GM18951 (cell line): Measurements from ENCODE around the gene BCHE.

Experiments used
- POLR2A ChIP-seq: IDR thresholded peaks from 4 replicates; pipeline ENCODE4 v1.6.1; 2011; ENCODE audit warnings: mild to moderate bottlenecking; ENCODE audit not compliant: insufficient read length, insufficient read depth; ENCODE audit errors: extremely low read depth
- in situ Hi-C: fragments of 300-500 bp; cut with MboI; formaldehyde crosslinking; loops from one replicate; pipeline ENCODE4 v1.12.0; 2022; ENCODE audit warnings: low sequenced_read_pairs, mixed read lengths, inconsistent platforms; ENCODE audit not compliant: unreplicated experiment

BCHE gene

DNA sequence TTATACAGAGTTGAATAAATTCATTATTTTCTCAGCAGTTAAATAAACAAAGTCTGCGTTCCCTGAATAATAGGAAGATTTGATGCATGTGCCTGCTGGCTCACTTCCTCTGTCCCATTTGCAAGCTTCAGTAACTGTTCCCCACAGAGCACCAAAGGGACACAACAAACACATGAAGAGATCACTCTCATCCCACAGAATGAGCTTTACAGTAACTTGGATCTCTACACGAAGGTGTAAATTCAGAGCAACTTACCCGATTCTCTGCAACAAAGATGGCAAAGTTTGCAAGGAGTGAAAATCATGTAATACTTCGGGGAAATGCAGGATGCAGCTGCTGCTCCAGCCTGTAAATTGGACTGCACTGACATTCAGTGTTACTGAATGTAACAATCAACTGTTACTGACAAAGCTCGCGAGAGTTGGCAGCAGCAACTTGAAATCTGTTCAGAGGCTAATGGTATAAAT lies at the start of gene BCHE:
Gene BCHE (minus strand): TSS at position 366 of the 468 bp plus-strand sequence. CDS start 6,390 bp downstream, outside the sequence.
- TF ChIP-seq POLR2A, result no peak
- in situ Hi-C loops, result no loop called here

DNA sequence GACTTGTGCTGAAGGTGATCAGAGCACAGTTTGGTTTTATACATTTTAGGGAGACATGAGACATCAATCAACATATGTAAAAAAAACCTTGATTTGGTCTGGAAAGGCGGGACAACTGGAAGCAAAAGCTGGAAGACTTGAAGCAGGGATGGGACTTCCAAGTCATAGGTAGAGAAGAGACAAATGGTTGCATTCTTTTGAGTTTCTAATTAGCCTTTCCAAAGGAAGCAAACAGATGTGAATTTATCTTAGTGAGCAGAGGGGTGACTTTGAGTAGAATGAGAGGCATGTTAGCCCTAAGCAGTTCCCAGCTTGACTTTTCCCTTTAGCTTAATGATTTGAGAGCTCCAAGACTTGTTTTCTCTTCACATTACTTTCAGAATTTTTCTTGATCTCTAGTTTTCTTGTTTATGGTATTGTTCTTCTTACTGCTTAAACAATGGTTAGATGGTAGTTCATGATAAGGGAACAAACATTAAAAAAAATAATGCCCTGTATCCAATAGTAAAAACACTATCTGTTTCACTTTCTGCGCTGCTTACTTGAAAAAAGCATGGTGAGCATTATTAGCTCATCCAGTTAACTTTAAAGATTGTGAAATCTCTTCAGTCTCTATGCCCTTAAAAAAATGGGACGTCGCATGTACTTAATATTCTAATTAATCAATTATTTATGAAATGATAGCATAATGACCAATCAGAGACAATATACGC lies 48.5 kb upstream of the BCHE start:
- no peak for TF ChIP-seq POLR2A
- in situ Hi-C loops, result no loop called here

DNA sequence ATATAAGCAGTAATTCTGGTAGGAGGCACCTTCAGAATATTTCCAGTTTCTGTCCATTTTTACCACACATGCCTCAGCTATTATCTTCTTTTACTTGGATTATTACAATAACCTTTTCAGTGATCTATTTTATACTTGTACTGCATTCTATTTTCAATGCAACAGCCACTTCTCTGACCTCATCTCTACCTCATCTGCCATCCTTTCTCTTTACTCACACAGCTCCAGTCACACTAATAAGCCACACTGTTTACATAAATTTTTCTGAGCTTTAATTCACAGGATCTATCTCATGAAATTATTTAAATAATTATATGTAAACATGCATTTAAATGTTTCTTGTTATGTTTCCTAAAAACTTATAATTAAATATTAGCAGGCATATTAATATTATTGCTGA lies 47.3 kb upstream of the BCHE start:
- in situ Hi-C loops, result no loop called here
- no peak for TF ChIP-seq POLR2A

DNA sequence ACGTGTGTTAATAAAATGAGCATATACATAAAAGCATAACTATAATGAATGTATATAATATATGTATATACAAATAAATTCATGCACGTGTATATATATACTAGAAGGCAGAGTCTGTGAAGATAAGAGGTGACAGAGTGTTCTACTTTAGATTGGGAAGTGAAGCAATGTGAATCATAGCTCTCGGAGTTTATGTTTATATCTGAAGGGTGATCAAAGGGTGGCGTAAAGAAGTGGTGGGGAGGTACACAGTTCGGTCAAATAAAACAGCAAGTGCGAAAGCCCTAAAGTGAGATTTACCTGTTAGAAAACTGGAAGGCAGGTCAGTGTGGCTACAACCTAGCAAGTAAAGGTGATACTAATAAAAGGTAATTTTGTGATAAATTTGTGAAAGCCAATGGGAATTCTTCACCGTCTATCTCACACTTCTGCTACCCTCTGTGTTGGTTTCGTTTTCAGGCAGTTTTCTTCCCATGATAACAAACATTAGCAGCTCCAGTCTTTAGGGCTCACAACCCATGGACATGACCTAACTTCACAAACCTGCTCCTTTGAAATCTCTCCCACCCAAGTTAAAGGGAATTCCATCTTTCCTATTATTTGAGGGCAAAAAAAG lies 46.7 kb upstream of the BCHE start:
- no peak for TF ChIP-seq POLR2A
- in situ Hi-C loops, result no loop called here

DNA sequence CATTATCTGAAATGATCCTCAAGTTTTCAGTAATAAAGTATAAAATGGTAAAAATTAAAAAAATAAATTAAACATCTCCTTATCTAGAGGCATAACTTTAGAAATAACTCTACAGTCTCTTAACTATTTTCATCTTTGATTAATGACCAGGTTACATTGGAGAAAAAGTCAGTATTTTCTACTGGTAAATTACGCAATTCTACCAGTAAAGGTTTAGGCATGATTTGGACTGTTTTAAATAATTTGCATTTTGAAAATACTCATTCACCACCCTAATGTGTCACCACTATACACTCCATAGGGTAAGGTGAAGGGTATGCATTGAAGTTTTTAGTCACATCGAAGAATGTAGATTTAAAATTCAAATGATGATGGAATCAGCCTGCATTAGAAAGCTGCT lies 45.9 kb upstream of the BCHE start:
- no peak for TF ChIP-seq POLR2A
- in situ Hi-C loops, result no loop called here

DNA sequence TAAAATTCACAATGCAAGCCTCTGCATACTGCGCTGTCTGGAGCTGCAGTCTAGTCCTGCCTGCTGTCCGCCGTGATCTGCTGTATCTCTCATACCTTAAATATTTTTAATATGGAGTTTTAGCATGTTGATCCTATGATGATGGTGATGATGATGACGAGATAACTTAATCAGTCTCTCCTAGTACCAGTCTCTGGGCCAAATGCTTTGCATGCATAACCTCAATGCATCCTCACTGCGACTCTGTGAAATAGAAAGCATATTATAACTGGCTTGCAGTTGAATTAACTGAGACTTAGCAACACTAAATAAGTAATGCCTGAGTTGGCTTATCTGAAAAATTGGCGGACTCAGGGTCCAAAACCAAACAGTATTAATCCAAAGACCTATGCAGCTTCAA lies 38.4 kb upstream of the BCHE start:
- no peak for TF ChIP-seq POLR2A
- in situ Hi-C loops, result no loop called here

DNA sequence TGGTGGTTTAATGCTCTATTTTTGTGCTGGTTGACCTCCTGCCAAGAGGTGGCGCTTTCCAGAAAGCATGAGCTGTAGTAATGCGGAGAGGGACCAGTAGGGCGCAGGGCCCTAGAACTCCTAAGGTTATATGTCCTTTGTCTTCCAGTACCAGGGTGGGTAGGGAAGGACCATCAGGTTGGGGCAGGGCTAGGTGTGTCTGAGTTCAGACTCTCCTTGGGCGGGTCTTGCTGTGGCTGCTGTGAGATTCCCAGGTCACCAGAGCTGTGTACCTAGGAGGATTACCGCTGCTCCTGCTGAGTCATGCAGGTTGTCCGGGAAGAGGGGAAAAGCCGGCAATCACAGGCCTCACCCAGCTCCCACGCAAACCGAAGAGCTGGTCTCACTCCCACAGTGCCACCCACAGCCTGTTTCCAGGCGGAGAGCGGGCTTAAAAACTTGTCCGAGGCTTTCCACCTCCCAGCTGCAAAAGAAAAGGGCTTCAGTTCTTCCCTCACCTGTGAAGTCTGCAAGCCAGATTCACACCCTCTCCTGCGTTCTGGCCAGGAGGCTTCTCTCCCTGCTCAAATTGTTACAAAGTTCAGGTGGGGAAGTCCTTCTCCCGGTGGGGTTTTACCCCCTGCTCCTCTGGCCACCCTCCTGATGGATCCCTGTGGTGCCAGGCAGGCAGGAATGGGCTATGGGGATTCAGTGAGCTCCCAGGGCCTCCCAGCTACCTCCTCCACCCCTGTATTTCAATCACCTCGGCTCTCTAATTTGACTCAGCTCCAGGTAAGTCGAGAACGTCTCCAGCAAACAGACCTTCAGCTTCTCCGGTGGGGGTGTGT lies 37.7 kb upstream of the BCHE start:
- in situ Hi-C loops, result no loop called here
- TF ChIP-seq POLR2A, result no peak

DNA sequence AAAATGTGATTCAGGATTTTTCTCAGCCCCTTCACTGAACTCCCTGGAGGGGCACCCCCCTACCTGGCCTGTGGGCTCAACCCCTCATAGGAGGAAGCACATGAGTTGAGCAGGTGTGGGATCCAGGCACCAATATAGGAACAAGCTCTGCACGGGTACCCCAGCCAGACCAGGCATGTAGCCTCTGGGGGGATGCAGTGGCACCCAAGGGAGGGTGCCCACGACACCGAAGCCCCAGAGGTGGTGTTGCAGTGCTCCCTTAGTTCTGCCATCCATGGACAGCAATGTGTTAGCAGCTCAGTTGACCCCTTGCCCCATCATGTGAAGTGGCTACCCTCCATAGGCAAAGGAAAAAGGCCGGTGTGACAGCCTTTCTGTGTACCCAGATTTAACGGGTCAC lies 30.9 kb upstream of the BCHE start:
- in situ Hi-C loops, result no loop called here
- TF ChIP-seq POLR2A, result no peak

DNA sequence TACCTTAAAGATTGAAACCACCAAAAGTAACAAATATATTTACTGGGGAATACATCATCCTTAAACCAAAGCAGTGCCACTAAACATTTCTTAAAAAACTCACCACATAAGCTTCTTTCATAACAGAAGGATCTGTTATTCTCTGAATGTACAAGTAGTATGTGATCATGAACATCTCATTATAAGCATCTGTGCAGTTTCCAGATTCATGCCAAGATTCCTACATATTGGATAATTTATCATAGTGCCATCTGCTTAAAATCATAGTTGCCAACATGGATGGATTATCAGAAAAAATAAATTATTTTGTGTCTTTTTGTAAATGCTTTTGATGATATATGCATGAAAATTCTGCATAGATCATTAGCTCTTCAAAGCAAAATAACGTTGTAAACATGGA lies 21.8 kb upstream of the BCHE start:
- in situ Hi-C loops, result no loop called here
- TF ChIP-seq POLR2A, result no peak

DNA sequence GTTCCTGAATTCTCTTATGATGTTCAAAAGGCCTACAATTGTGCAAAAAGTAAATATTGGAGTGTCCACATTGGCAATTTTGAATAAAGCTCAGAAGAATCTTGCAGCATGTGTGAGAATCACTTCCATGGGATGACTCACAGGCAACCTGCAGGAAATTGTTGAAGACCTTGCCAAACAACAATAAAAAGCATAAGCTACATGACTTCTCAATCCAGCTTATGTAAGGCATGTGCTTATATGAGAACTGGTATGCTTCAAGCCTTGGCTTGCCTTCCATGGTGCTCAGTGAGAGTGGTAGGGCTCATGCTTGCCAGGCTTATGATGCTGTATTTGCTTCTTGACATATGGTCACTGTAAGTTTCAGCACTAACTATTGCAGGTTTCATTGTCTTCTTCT lies 18.4 kb upstream of the BCHE start:
- TF ChIP-seq POLR2A, result no peak
- in situ Hi-C loops, result no loop called here

DNA sequence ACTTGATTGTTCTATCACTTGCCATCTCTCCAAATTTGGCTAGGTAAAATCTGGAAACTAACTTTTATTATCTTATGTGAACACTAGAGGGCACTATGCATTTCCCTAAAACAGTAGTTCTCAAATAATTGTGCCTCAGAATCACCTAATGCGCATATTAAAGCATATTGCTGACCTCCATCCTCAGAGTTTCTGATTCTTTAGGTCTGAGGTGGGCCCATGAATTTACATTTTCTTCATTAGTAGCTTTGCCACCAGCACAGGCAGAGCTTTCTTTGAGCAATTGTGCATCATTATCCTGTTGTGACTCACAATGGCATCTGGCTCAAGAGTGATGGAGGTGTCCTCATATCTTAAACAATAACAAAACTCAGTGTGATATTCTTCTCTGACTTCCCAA lies 17.5 kb upstream of the BCHE start:
- in situ Hi-C loops, result no loop called here

DNA sequence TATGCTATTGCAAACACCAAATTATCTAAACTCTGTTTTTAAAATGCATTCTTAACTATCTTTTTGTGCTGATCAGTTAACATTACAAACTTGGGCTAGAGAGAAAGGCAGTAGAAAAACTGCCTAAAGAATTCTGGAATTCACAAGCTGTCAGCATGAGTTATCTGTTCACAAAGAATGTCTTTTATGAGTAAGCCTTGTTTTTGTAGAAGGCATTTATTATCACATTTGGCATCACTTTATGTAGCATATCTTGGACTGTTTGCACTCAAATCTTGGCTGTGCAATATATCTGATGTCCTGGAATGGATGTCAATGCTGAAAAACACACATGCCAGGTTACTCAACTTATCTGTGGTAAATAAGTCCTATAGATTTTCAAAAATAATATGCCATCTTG lies 15.5 kb upstream of the BCHE start:
- TF ChIP-seq POLR2A, result no peak
- in situ Hi-C loops, result no loop called here

More for the DNA sequence above, 17.5 kb upstream of the BCHE start:
- no peak for TF ChIP-seq POLR2A

DNA sequence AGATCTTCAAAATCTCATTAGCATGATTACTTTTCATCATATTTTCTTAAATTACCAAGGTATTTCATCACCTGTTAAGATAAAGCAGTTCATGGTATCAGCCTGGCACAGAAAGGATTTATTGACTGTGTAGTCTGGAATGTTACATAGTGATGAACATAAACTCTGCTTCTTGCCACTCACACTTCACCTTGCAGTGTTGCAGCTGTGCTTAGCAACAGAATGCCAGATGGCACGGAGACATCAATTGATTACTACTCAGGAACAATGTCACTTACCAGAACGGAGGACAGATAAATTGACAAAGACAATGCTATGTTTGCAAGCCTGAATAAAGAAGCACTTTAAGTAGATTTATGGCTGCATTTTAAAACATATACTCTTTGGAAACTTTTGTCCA lies 15.0 kb upstream of the BCHE start:
- in situ Hi-C loops, result no loop called here
- no peak for TF ChIP-seq POLR2A
